Lung (tissue), 12 donors: ENCODE data around the gene CDKL5. TPM values are rescaled to one million over a fixed set of nuclear protein-coding genes. Genes with fewer than 3 reads are reported as not detected.
A peak's percentile ranks its signal among the peaks of the same experiment; 100 is the strongest.

ENCODE experiments used
- ATAC-seq: fragments of 200-7000 bp; cut with Tn5 transposase; one replicate; pipeline ENCODE4 v1.9.1; 2020; ENCODE audit warnings: moderate number of reproducible peaks; ENCODE audit not compliant: insufficient read depth, low FRiP score
- DNase-seq, 3 donors: peaks; one replicate each; pipeline ENCODE4 v3.0.0-alpha.2; 2013 to 2017
- H3K27ac ChIP-seq, 2 donors: one replicate each; pipeline ENCODE4 v1.5.1; 2013; ENCODE audit warnings: mild to moderate bottlenecking in 2 of 2, moderate library complexity in 2 of 2, control low read depth in 1 of 2, inconsistent platforms in 1 of 2, low read depth in 1 of 2, low read length in 1 of 2
- H3K27me3 ChIP-seq, 3 donors: one replicate each; pipeline ENCODE4 v1.5.1; 2013; ENCODE audit warnings: low read length in 2 of 3; ENCODE audit not compliant: control insufficient read depth in 3 of 3, insufficient read depth in 3 of 3
- H3K36me3 ChIP-seq, 4 donors: one replicate each; pipeline ENCODE4 v1.5.1; 2013; ENCODE audit warnings: low read length in 4 of 4, mild to moderate bottlenecking in 1 of 4, moderate library complexity in 1 of 4; ENCODE audit not compliant: control insufficient read depth in 4 of 4, insufficient read depth in 4 of 4
- H3K4me1 ChIP-seq, 5 donors: one replicate each; pipeline ENCODE4 v1.5.1; 2013; ENCODE audit warnings: low read length in 5 of 5, mild to moderate bottlenecking in 2 of 5, moderate library complexity in 1 of 5; ENCODE audit not compliant: control insufficient read depth in 5 of 5, insufficient read depth in 5 of 5
- H3K4me3 ChIP-seq: one replicate; pipeline ENCODE4 v1.5.1; 2013; ENCODE audit warnings: mild to moderate bottlenecking, control low read depth, moderate library complexity
- H3K9ac ChIP-seq, 2 donors: one replicate each; pipeline ENCODE4 v1.5.1; 2013; ENCODE audit warnings: low read length in 2 of 2, control low read depth in 1 of 2; ENCODE audit not compliant: insufficient read depth in 1 of 2
- H3K9me3 ChIP-seq, 4 donors: one replicate each; pipeline ENCODE4 v1.5.1; 2013; ENCODE audit warnings: low read length in 3 of 4, mild to moderate bottlenecking in 1 of 4, moderate library complexity in 1 of 4; ENCODE audit not compliant: control insufficient read depth in 4 of 4, insufficient read depth in 3 of 4
- WGBS, 2 donors: extraction: QIAGEN DNeasy Blood & Tissue Kit; methylation state at CpG; one replicate each; pipeline ENCODE4 v1.1.7; 2013; 5-methylcytosine and 5-hydroxymethylcytosine counted together
- polyA plus RNA-seq, 2 donors: library from polyadenylated mRNA; stranded (reverse); fragments of 200-250 nt; gene quantifications; one replicate each; pipeline ENCODE4 v1.2.1, GENCODE V29; 2013
- total RNA-seq, 2 donors: library from RNA; depleted of rRNA in 1 of 2; stranded (reverse); fragments of >200 nt in 1 of 2; gene quantifications; one replicate each; pipeline ENCODE4 v1.2.1, GENCODE V29; 2014 to 2021
- TF ChIP-seq, protein P1 (sequence below): IDR thresholded peaks from 2 replicates; pipeline ENCODE4 v1.5.1; 2012; ENCODE audit warnings: mild to moderate bottlenecking; ENCODE audit errors: control extremely low read depth, extremely low read depth
- donor health status: control.
- donor health status: control.
- donor health status: Bipolar disorder and iron deficiency.
- donor health status: healthy.
- donor health status: DM: yes; HTN: yes; CAD: no.

The CDKL5 gene
- total and polyA plus RNA-seq, 4 donors, result 3.2 to 37.3 (median 16.3) TPM

DNA sequence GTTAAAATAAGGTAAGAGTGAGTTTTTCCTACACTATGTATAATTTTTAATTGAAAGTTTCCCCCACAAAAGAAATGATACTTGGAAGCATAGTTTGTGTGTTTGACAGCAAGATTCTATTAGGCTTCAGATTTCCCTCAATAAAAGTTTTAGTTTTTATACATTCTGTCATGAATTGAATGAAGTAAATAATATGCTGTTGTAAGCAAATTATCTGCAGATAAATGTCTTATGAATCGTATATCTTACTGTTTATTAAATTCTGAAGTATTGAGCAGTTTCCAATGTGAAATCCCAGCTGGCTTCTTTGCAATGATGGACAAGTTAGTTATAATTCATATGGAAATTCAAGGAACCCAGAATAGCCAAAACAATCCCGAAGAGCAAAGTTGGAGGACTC is 213.0 kb downstream of the CDKL5 start:
- Histone ChIP-seq H3K4me1 (no peaks in the 10 kb centered on the region), H3K4me3 (no peak overlapping the region), H3K9ac (no peak overlapping the region), H3K27ac (no peak overlapping the region), H3K27me3 (peaks cover 0 to 3% (median 2%) of the 10 kb centered on the region in 3 donors), H3K9me3 (peaks cover 0 to 4% (median 0%) of the 10 kb centered on the region in 4 donors), H3K36me3 (no peaks in the 10 kb centered on the region)
- DNase-seq (no peak), ATAC-seq (no peak)
- WGBS, 2 donors, result 88 to 96% methylated on average over 2 of the region's 2 CpGs
- TF ChIP-seq, protein P1, sequence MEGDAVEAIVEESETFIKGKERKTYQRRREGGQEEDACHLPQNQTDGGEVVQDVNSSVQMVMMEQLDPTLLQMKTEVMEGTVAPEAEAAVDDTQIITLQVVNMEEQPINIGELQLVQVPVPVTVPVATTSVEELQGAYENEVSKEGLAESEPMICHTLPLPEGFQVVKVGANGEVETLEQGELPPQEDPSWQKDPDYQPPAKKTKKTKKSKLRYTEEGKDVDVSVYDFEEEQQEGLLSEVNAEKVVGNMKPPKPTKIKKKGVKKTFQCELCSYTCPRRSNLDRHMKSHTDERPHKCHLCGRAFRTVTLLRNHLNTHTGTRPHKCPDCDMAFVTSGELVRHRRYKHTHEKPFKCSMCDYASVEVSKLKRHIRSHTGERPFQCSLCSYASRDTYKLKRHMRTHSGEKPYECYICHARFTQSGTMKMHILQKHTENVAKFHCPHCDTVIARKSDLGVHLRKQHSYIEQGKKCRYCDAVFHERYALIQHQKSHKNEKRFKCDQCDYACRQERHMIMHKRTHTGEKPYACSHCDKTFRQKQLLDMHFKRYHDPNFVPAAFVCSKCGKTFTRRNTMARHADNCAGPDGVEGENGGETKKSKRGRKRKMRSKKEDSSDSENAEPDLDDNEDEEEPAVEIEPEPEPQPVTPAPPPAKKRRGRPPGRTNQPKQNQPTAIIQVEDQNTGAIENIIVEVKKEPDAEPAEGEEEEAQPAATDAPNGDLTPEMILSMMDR, result no peak

DNA sequence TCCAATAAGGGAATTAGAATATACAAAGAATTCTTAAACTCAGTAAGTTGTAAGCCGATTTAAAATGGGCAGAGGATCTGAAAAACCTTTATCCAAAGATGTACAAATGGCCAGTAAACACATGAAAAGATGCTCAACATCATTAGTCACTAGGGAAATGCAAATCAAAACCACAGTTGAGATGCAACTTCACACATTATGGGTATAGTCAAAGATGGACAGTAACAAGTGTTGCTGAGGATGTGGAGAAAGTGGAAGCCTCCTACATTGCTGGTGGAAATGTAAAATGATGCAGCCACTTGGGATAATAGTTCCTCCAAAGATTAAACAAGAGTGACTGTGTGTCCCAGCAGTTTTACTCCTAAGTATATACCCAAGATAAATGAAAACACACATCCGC is 213.9 kb downstream of the CDKL5 start:
- Histone ChIP-seq H3K36me3 (no peaks in the 10 kb centered on the region), H3K4me3 (no peak overlapping the region), H3K27me3 (peaks cover 0 to 2% (median 0%) of the 10 kb centered on the region in 3 donors), H3K4me1 (no peaks in the 10 kb centered on the region), H3K27ac (no peak overlapping the region), H3K9ac (no peak overlapping the region), H3K9me3 (peaks cover 0 to 4% (median 0%) of the 10 kb centered on the region in 4 donors)
- DNase-seq, result no peak
- ATAC-seq, result no peak
- TF ChIP-seq, protein P1, result no peak
- WGBS, 2 donors, result 93 to 96% methylated on average over 2 of the region's 2 CpGs

DNA sequence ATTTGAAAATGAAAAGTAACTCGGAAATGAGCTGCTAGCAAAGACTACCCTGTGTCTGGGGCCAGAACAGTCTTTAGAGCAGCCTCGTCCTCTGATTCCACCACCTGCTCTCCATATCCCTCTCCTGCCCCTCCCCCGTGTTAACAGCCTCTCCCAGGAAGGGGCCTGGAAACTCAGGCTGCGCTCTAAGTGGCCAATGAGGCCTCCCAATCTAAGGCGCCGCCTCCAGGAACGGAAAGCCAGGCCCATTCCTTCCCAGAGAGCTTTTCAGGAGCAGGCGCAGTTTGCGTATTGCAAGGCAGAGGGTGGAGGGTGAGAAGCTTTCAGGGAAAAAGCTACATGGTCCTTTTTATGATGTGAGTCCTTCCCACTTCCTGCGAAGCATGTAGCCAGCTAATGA is 215.3 kb downstream of the CDKL5 start:
- WGBS, 2 donors, result 59 to 80% methylated on average over 10 of the region's 10 CpGs
- ATAC-seq (no peak), DNase-seq (peak in 2 of 3 donors; percentile 28 to 33)
- peaks cover 0 to 4% (median 0%) of the 10 kb centered on the region in 4 donors for H3K9me3 ChIP-seq
- TF ChIP-seq, protein P1, result no peak
- no peaks in the 10 kb centered on the region for H3K36me3 ChIP-seq
- no peak overlapping the region for H3K9ac ChIP-seq
- H3K27ac ChIP-seq, result peak overlapping the region in 1 of 2 donors; percentile 20
- no peak overlapping the region for H3K4me3 ChIP-seq
- H3K4me1 ChIP-seq, result no peaks in the 10 kb centered on the region
- peaks cover 0 to 2% (median 0%) of the 10 kb centered on the region in 3 donors for H3K27me3 ChIP-seq

DNA sequence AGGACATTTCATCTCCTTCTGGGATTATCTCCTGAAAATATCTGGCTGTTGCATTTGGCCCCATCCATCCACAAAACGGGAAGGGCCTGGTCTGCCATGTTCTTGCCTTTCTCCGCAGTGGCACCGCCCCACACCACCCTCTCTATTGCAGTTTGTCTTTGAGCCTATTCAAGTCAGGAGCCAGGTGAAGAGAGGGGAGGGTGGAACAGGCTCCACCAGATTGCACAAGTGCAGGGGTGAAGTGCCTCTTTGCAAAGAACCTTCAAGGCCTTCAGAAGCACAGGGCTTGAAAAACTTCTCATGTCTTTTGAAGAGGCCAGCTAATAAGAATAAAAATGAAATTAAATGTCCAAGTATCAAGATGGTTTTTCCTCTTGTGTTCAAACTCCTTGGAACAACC is 217.8 kb downstream of the CDKL5 start:
- Histone ChIP-seq H3K4me3 (no peak overlapping the region), H3K27me3 (peaks cover 0 to 2% (median 0%) of the 10 kb centered on the region in 3 donors), H3K9ac (no peak overlapping the region), H3K27ac (no peak overlapping the region), H3K36me3 (no peaks in the 10 kb centered on the region), H3K9me3 (peaks cover 0 to 6% (median 0%) of the 10 kb centered on the region in 4 donors), H3K4me1 (peaks cover 0 to 3% (median 0%) of the 10 kb centered on the region in 5 donors)
- DNase-seq (peak; percentile 33 to 71 (median 54)), ATAC-seq (no peak)
- 71 to 79% methylated on average over 3 of the region's 3 CpGs for whole genome bisulfite sequencing, 2 donors
- TF ChIP-seq, protein P1, result no peak
